ENCODE results near the gene SPTLC2. TPM values are rescaled to one million over a fixed set of nuclear protein-coding genes. Genes with fewer than 3 reads are reported as not detected.
A peak's percentile ranks its signal among the peaks of the same experiment; 100 is the strongest.

SPTLC2 gene
- total and polyA plus RNA-seq, 2 of the 13 experiments (the other 11 are each of a cell fraction or from before 2014, with no cell fraction given): 17.4 to 17.5 TPM

DNA sequence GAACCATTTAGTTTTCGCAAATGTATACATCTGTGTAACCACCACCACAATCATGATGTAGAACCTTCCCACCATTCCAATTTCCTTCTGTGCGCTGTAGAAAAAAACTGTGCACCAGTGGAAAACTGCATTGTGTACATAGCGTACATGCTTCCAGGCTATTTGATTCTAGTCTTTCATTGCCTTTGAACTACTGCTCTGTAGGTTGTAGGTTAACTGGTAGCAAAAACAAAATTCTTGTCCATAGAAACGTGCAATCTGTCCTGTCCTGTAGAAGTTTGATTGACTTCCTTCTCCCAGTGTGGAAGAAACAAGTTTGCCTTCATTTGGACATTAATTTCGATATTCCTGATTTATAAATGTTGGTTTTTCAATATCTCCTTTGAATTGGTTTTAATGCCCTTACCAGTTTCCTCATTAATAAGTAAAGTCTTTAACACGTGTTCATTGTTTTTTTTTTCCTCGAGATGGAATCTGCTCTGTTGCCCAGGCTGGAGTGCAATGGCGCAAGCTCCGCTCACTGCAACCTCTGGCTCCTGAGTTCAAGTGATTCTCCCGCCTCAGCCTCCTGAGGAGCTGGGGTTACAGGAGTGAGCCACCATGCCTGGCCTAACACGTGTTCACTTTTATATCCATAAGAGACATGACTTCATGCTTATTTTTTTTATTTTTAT is 114.2 kb downstream of the SPTLC2 start (continued):
- TF ChIP-seq, protein P1, sequence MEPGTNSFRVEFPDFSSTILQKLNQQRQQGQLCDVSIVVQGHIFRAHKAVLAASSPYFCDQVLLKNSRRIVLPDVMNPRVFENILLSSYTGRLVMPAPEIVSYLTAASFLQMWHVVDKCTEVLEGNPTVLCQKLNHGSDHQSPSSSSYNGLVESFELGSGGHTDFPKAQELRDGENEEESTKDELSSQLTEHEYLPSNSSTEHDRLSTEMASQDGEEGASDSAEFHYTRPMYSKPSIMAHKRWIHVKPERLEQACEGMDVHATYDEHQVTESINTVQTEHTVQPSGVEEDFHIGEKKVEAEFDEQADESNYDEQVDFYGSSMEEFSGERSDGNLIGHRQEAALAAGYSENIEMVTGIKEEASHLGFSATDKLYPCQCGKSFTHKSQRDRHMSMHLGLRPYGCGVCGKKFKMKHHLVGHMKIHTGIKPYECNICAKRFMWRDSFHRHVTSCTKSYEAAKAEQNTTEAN (CRISPR knock-in tag; conservative IDR thresholded peaks at IDR 0.05): peak; percentile 72; the same call in 1 of the 2 replicates
- TF ChIP-seq, protein P2, sequence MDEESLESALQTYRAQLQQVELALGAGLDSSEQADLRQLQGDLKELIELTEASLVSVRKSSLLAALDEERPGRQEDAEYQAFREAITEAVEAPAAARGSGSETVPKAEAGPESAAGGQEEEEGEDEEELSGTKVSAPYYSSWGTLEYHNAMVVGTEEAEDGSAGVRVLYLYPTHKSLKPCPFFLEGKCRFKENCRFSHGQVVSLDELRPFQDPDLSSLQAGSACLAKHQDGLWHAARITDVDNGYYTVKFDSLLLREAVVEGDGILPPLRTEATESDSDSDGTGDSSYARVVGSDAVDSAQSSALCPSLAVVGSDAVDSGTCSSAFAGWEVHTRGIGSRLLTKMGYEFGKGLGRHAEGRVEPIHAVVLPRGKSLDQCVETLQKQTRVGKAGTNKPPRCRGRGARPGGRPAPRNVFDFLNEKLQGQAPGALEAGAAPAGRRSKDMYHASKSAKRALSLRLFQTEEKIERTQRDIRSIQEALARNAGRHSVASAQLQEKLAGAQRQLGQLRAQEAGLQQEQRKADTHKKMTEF (CRISPR knock-in tag; IDR thresholded peaks at IDR 0.05): peak; percentile 63
- TF ChIP-seq PHF5A (CRISPR knock-in tag; IDR thresholded peaks at IDR 0.05; ENCODE audit: low read depth, unreplicated experiment) (peak; percentile 28), ZNF343 (CRISPR knock-in tag; IDR thresholded peaks at IDR 0.05) (no peak), KLF16 (CRISPR knock-in tag; IDR thresholded peaks at IDR 0.05) (0 out of 4 replicates have a peak, but pooled peaks of 1 of the 2 experiments have one; percentile 14), MXI1 (IDR thresholded peaks at IDR 0.05; ENCODE audit: borderline replicate concordance, low read depth, low read length) (peak; percentile 36; the same call in 1 of the 3 replicates), ZNF337 (CRISPR knock-in tag; IDR thresholded peaks at IDR 0.05; ENCODE audit: borderline replicate concordance, low read depth) (no peak), FOXJ3 (CRISPR knock-in tag; IDR thresholded peaks at IDR 0.05; ENCODE audit: borderline replicate concordance) (peak; percentile 22; the same call in 1 of the 2 replicates), ETV6 (CRISPR knock-in tag; conservative IDR thresholded peaks at IDR 0.05) (no peak), RELA (CRISPR knock-in tag; IDR thresholded peaks at IDR 0.05) (no peak)
- TF ChIP-seq, protein P3, sequence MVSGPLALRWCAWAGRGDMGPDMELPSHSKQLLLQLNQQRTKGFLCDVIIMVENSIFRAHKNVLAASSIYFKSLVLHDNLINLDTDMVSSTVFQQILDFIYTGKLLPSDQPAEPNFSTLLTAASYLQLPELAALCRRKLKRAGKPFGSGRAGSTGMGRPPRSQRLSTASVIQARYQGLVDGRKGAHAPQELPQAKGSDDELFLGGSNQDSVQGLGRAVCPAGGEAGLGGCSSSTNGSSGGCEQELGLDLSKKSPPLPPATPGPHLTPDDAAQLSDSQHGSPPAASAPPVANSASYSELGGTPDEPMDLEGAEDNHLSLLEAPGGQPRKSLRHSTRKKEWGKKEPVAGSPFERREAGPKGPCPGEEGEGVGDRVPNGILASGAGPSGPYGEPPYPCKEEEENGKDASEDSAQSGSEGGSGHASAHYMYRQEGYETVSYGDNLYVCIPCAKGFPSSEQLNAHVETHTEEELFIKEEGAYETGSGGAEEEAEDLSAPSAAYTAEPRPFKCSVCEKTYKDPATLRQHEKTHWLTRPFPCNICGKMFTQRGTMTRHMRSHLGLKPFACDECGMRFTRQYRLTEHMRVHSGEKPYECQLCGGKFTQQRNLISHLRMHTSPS (CRISPR knock-in tag; IDR thresholded peaks at IDR 0.05; ENCODE audit: low read depth): no peak
- TF ChIP-seq, protein P4, sequence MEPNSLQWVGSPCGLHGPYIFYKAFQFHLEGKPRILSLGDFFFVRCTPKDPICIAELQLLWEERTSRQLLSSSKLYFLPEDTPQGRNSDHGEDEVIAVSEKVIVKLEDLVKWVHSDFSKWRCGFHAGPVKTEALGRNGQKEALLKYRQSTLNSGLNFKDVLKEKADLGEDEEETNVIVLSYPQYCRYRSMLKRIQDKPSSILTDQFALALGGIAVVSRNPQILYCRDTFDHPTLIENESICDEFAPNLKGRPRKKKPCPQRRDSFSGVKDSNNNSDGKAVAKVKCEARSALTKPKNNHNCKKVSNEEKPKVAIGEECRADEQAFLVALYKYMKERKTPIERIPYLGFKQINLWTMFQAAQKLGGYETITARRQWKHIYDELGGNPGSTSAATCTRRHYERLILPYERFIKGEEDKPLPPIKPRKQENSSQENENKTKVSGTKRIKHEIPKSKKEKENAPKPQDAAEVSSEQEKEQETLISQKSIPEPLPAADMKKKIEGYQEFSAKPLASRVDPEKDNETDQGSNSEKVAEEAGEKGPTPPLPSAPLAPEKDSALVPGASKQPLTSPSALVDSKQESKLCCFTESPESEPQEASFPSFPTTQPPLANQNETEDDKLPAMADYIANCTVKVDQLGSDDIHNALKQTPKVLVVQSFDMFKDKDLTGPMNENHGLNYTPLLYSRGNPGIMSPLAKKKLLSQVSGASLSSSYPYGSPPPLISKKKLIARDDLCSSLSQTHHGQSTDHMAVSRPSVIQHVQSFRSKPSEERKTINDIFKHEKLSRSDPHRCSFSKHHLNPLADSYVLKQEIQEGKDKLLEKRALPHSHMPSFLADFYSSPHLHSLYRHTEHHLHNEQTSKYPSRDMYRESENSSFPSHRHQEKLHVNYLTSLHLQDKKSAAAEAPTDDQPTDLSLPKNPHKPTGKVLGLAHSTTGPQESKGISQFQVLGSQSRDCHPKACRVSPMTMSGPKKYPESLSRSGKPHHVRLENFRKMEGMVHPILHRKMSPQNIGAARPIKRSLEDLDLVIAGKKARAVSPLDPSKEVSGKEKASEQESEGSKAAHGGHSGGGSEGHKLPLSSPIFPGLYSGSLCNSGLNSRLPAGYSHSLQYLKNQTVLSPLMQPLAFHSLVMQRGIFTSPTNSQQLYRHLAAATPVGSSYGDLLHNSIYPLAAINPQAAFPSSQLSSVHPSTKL (CRISPR knock-in tag; IDR thresholded peaks at IDR 0.05): peak; percentile 84
- TF ChIP-seq, protein P5, sequence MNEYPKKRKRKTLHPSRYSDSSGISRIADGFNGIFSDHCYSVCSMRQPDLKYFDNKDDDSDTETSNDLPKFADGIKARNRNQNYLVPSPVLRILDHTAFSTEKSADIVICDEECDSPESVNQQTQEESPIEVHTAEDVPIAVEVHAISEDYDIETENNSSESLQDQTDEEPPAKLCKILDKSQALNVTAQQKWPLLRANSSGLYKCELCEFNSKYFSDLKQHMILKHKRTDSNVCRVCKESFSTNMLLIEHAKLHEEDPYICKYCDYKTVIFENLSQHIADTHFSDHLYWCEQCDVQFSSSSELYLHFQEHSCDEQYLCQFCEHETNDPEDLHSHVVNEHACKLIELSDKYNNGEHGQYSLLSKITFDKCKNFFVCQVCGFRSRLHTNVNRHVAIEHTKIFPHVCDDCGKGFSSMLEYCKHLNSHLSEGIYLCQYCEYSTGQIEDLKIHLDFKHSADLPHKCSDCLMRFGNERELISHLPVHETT (CRISPR knock-in tag; conservative IDR thresholded peaks at IDR 0.05): 0 out of 2 replicates have a peak, but pooled peaks have one; percentile 10
- TF ChIP-seq, protein P6, sequence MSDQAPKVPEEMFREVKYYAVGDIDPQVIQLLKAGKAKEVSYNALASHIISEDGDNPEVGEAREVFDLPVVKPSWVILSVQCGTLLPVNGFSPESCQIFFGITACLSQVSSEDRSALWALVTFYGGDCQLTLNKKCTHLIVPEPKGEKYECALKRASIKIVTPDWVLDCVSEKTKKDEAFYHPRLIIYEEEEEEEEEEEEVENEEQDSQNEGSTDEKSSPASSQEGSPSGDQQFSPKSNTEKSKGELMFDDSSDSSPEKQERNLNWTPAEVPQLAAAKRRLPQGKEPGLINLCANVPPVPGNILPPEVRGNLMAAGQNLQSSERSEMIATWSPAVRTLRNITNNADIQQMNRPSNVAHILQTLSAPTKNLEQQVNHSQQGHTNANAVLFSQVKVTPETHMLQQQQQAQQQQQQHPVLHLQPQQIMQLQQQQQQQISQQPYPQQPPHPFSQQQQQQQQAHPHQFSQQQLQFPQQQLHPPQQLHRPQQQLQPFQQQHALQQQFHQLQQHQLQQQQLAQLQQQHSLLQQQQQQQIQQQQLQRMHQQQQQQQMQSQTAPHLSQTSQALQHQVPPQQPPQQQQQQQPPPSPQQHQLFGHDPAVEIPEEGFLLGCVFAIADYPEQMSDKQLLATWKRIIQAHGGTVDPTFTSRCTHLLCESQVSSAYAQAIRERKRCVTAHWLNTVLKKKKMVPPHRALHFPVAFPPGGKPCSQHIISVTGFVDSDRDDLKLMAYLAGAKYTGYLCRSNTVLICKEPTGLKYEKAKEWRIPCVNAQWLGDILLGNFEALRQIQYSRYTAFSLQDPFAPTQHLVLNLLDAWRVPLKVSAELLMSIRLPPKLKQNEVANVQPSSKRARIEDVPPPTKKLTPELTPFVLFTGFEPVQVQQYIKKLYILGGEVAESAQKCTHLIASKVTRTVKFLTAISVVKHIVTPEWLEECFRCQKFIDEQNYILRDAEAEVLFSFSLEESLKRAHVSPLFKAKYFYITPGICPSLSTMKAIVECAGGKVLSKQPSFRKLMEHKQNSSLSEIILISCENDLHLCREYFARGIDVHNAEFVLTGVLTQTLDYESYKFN (CRISPR knock-in tag; conservative IDR thresholded peaks at IDR 0.05): peak; percentile 95
